ENCODE measurements around the gene AK1. TPM values are rescaled to one million over a fixed set of nuclear protein-coding genes. Genes with fewer than 3 reads are reported as not detected.
A peak's percentile ranks its signal among the peaks of the same experiment; 100 is the strongest.

Gene AK1
- total RNA-seq, 4 donors from 2014 or later: 37.4 to 75.0 (median 56.0) TPM

GRCh38 chr9:127918183-127919107 lies 41.0 kb upstream of the AK1 start:
- Histone ChIP-seq H3K4me3 (no peak overlapping the region), H3K9me3 (no peaks in the 10 kb centered on the region), H3K27me3 (peaks cover 0 to 7% (median 0%) of the 10 kb centered on the region in 4 donors), H3K36me3 (peaks cover 0 to 12% (median 8%) of the 10 kb centered on the region in 4 donors), H3K4me1 (peaks cover 56 to 72% (median 66%) of the 10 kb centered on the region in 4 donors), H3K27ac (replicated peaks in 1 of 4) (peak overlapping the region; percentile 69 to 86 (median 78))
- no peak for DNase-seq (ENCODE audit: extremely low spot score)
- intact Hi-C loops (cut with DNase I): no loop called here
- WGBS: 85% methylated on average over 8 of the region's 8 CpGs
- no peak for TF ChIP-seq EP300 (IDR thresholded peaks at IDR 0.05)
- peak in 1 of 2 donors; percentile 28 for TF ChIP-seq POLR2AphosphoS5 (IDR thresholded peaks at IDR 0.05)

GRCh38 chr9:127917603-127918002 lies 40.1 kb upstream of the AK1 start:
- intact Hi-C loops (cut with DNase I): no loop called here
- H3K4me1 ChIP-seq: peaks cover 56 to 72% (median 66%) of the 10 kb centered on the region in 4 donors
- no peak for DNase-seq (ENCODE audit: extremely low spot score)
- peak overlapping the region in 3 of 4 donors; percentile 67 to 74 (median 72) for H3K4me3 ChIP-seq
- H3K36me3 ChIP-seq: peaks cover under 1 to 20% (median 16%) of the 10 kb centered on the region in 4 donors
- peak overlapping the region; percentile 69 to 86 (median 78) for H3K27ac ChIP-seq (replicated peaks in 1 of 4)
- 60% methylated on average over 6 of the region's 6 CpGs for WGBS
- H3K9me3 ChIP-seq: no peaks in the 10 kb centered on the region
- H3K27me3 ChIP-seq: peaks cover 0 to 5% (median 0%) of the 10 kb centered on the region in 4 donors
- TF ChIP-seq EP300 (IDR thresholded peaks at IDR 0.05) (no peak), POLR2AphosphoS5 (IDR thresholded peaks at IDR 0.05) (no peak), POLR2A (IDR thresholded peaks at IDR 0.05; ENCODE audit: low read depth) (no peak), CTCF (IDR thresholded peaks at IDR 0.05) (no peak)

GRCh38 chr9:127916720-127917581 lies 39.5 kb upstream of the AK1 start, which contains the start of gene ST6GALNAC4:
Gene ST6GALNAC4, minus strand, starts transcription at chr9:127917041. Its CDS starts 622 bp downstream, at chr9:127916419.
- Histone ChIP-seq H3K27me3 (peaks cover 0 to 3% (median 0%) of the 10 kb centered on the region in 4 donors), H3K27ac (replicated peaks in 1 of 4) (peak within 1 kb of the TSS; percentile 69 to 86 (median 78)), H3K36me3 (peaks cover 7 to 26% (median 23%) of the 10 kb centered on the region in 4 donors), H3K9me3 (no peaks in the 10 kb centered on the region), H3K4me3 (peak within 1 kb of the TSS; percentile 67 to 89 (median 73)), H3K4me1 (peaks cover 55 to 70% (median 64%) of the 10 kb centered on the region in 4 donors)
- TF ChIP-seq POLR2AphosphoS5 (IDR thresholded peaks at IDR 0.05) (peak; percentile 23 to 83), POLR2A (IDR thresholded peaks at IDR 0.05; ENCODE audit: low read depth) (no peak), CTCF (IDR thresholded peaks at IDR 0.05) (no peak), EP300 (IDR thresholded peaks at IDR 0.05) (no peak)
- WGBS: 4% methylated on average over 15 of the region's 71 CpGs
- intact Hi-C loops (cut with DNase I): no loop called here
- peak; percentile 99 for DNase-seq (ENCODE audit: extremely low spot score)

DNA sequence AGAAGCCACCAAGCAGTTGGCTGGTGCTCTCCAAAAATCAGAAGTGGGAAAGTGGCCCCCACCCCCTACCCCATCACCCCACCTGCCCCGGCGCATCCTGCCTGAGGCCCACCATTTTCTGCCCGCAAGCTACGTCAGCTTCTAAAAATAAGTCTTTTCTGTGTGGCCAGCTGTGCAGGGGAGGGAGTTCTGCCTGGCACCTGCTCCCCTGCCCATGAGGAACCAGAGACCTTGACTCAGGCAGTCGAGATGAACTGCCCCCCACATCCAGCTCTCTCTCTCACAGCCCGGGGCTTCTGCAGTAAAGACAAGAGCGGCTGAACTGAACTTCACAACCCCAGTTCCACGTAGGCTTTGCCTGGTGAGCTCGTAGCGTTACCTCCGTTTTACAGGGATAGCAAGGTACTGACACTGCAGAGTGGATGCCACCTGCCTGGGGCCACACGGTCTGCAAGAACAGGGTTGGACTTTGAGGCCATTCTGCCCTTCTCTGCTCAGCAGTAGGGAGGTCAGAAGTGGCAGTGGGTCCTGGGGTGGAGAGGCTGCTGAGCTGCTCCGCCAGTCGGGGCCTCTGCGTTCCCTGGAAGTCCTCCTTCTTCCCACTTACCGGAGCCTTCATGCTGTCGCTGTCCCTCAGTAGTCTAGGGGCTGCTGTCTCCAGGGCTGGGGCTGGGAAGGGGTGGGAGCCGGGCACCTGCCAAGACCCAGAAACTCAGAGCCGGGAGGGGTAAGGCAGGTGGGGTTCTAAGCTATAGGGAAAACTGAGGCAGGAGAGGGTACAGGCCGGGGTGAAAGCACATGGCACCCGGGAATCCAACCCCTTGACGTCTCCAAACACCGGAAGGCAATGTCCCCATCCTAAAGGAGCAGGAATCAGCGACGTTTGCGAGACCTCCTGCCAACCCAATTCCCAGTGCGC lies 38.6 kb upstream of the AK1 start:
- Histone ChIP-seq H3K27me3 (no peaks in the 10 kb centered on the region), H3K27ac (replicated peaks in 1 of 4) (peak overlapping the region; percentile 69 to 86 (median 78)), H3K4me3 (peak overlapping the region; percentile 67 to 89 (median 73)), H3K9me3 (no peaks in the 10 kb centered on the region), H3K4me1 (peaks cover 46 to 65% (median 55%) of the 10 kb centered on the region in 4 donors), H3K36me3 (peaks cover 8 to 35% (median 32%) of the 10 kb centered on the region in 4 donors)
- intact Hi-C loops (cut with DNase I): no loop called here
- WGBS: 22% methylated on average over 18 of the region's 27 CpGs
- no peak for DNase-seq (ENCODE audit: extremely low spot score)
- TF ChIP-seq EP300 (IDR thresholded peaks at IDR 0.05): peak; percentile 5
- no peak for TF ChIP-seq POLR2A (IDR thresholded peaks at IDR 0.05; ENCODE audit: low read depth)
- no peak for TF ChIP-seq POLR2AphosphoS5 (IDR thresholded peaks at IDR 0.05)
- TF ChIP-seq CTCF (IDR thresholded peaks at IDR 0.05): no peak

All from esophagus muscularis mucosa (tissue), 4 donors.